Ovary (tissue), 9 donors: Measurements from ENCODE around the gene G3BP1. TPM values are rescaled to one million over a fixed set of nuclear protein-coding genes. Genes with fewer than 3 reads are reported as not detected.

Experiments
- DNase-seq, 5 donors: peaks; one replicate each; pipeline ENCODE4 v3.0.0-alpha.2; 2019 to 2020
- H3K27ac ChIP-seq, 2 donors: fragments of 200-600 bp; one replicate each; pipeline versions ENCODE4 v1.5.1 to v1.8.0; 2019 to 2022
- H3K27me3 ChIP-seq: fragments of 200-600 bp; one replicate; pipeline ENCODE4 v1.8.0; 2022
- H3K36me3 ChIP-seq: fragments of 200-600 bp; sonication (generic); one replicate; pipeline ENCODE4 v1.5.1; 2019
- H3K4me1 ChIP-seq: one replicate; pipeline ENCODE4 v1.8.1; 2013; ENCODE audit warnings: mild to moderate bottlenecking, moderate library complexity; ENCODE audit not compliant: insufficient read depth
- H3K4me3 ChIP-seq: fragments of 200-600 bp; sonication (generic); one replicate; pipeline ENCODE4 v1.5.1; 2017
- H3K9me3 ChIP-seq, 2 donors: fragments of 200-600 bp in 1 of 2; sonication (generic) in 1 of 2; one replicate each; pipeline versions ENCODE4 v1.5.1 to v1.8.1; 2013 to 2019; ENCODE audit warnings: mild to moderate bottlenecking in 1 of 2, moderate library complexity in 1 of 2
- CTCF ChIP-seq, 3 donors: fragments of 450-650 bp in 2 of 3; fragments of 200-600 bp in 1 of 3; IDR thresholded peaks; one replicate each; pipeline versions ENCODE4 v1.5.1 to v1.8.0; 2016 to 2022; ENCODE audit warnings: antibody characterized with exemption in 3 of 3, mild to moderate bottlenecking in 1 of 3
- EP300 ChIP-seq: sonication (generic); formaldehyde crosslinking; IDR thresholded peaks from one replicate; pipeline ENCODE4 v1.6.1; 2017; ENCODE audit warnings: antibody characterized with exemption
- POLR2A ChIP-seq: fragments of 450-650 bp; IDR thresholded peaks from one replicate; pipeline ENCODE4 v1.6.1; 2017; ENCODE audit warnings: antibody characterized with exemption, mild to moderate bottlenecking, moderate library complexity
- WGBS, 3 donors: extraction: QIAGEN DNeasy Blood & Tissue Kit in 1 of 3; methylation state at CpG; one replicate each; pipeline versions ENCODE4 v1.1.5 to v1.1.7; 2013 to 2017; 5-methylcytosine and 5-hydroxymethylcytosine counted together
- intact Hi-C, 4 donors: fragments of 100-400 bp; cut with DNase I; formaldehyde crosslinking; loops; one replicate each; pipeline versions ENCODE4 v1.11.0 to v1.15.1; 2022 to 2023
- polyA plus RNA-seq, 2 donors: library from polyadenylated mRNA; stranded (reverse); fragments of 200-250 nt in 1 of 2; fragments of 350-450 nt in 1 of 2; fragmentation: Illumina TruSeq in 1 of 2; extraction: RNeasy Lipid Tissue Mini Kit (QIAGEN cat#74804) in 1 of 2; gene quantifications; one replicate each; pipeline ENCODE4 v1.2.3, GENCODE V29; 2013 to 2014
- total RNA-seq, 7 donors: library from RNA; depleted of rRNA in 2 of 7; stranded (reverse); fragments of >200 nt in 2 of 7; fragmentation: NEBNext Ultra II Directional in 3 of 7; extraction: Animal tissue kit (Norgen Biotek cat#: 25700) in 3 of 7; gene quantifications; one replicate each; pipeline versions ENCODE4 v1.1.0 to v1.2.4, GENCODE V29; 2016 to 2023
- donor health status: DM: no; HTN: no; CAD: no; lungs with moderate emphysema.
- donor health status: DM: no; HTN: no; CAD: no.
- donor health status: Bipolar disorder and iron deficiency.
- donor health status: DM: yes; HTN: yes; CAD: no.
- donor health status: DM: no; HTN: no; CAD: no.
- donor health status: DM: yes; HTN: yes; CAD: no.

Gene G3BP1
- total and polyA plus RNA-seq, 9 donors: 31.0 to 224 (median 153) TPM

- Histone ChIP-seq H3K27me3 (no peaks in the 10 kb centered on the region), H3K4me3 (no peak overlapping the region), H3K27ac (no peak overlapping the region), H3K9me3 (no peaks in the 10 kb centered on the region), H3K4me1 (peaks cover 4% of the 10 kb centered on the region), H3K36me3 (no peaks in the 10 kb centered on the region)
- no peak for DNase-seq
- 44 to 54% (median 51%) methylated on average over 6 of the region's 6 CpGs for WGBS, 3 donors
- intact Hi-C loops: no loop called here
- TF ChIP-seq EP300: no peak
- no peak for TF ChIP-seq CTCF (IDR thresholded peaks at IDR 0.05)
- TF ChIP-seq POLR2A: no peak
Observed at GRCh38 chr5:151787817-151788216, 16.1 kb downstream of the G3BP1 start.

- Histone ChIP-seq H3K4me1 (no peaks in the 10 kb centered on the region), H3K27me3 (no peaks in the 10 kb centered on the region), H3K9me3 (no peaks in the 10 kb centered on the region), H3K36me3 (no peaks in the 10 kb centered on the region), H3K4me3 (no peak overlapping the region), H3K27ac (no peak overlapping the region)
- no peak for TF ChIP-seq CTCF (IDR thresholded peaks at IDR 0.05)
- TF ChIP-seq POLR2A: no peak
- no peak for TF ChIP-seq EP300
- intact Hi-C loops: no loop called here
- WGBS, 3 donors: 90 to 92% (median 90%) methylated on average over 3 of the region's 3 CpGs
- DNase-seq: no peak
Observed at GRCh38 chr5:151793358-151793757, 21.6 kb downstream of the G3BP1 start.

GRCh38 chr5:151795426-151795825 is 23.7 kb downstream of the G3BP1 start:
- no peak overlapping the region for H3K4me3 ChIP-seq
- TF ChIP-seq CTCF (IDR thresholded peaks at IDR 0.05) (no peak), EP300 (no peak), POLR2A (no peak)
- intact Hi-C loops: no loop called here
- H3K27me3 ChIP-seq: no peaks in the 10 kb centered on the region
- no peak overlapping the region for H3K27ac ChIP-seq
- 85 to 91% (median 86%) methylated on average over 1 of the region's 1 CpG for WGBS, 3 donors
- no peak for DNase-seq
- H3K9me3 ChIP-seq: no peaks in the 10 kb centered on the region
- H3K36me3 ChIP-seq: no peaks in the 10 kb centered on the region
- no peaks in the 10 kb centered on the region for H3K4me1 ChIP-seq

- TF ChIP-seq EP300: no peak
- no peak for TF ChIP-seq CTCF (IDR thresholded peaks at IDR 0.05)
- no peak for TF ChIP-seq POLR2A
- 93 to 96% (median 94%) methylated on average over 3 of the region's 3 CpGs for WGBS, 3 donors
- Histone ChIP-seq H3K9me3 (no peaks in the 10 kb centered on the region), H3K4me1 (no peaks in the 10 kb centered on the region), H3K36me3 (no peaks in the 10 kb centered on the region), H3K4me3 (no peak overlapping the region), H3K27ac (no peak overlapping the region), H3K27me3 (no peaks in the 10 kb centered on the region)
- intact Hi-C loops: no loop called here
- no peak for DNase-seq
Observed at GRCh38 chr5:151798674-151799073, 26.9 kb downstream of the G3BP1 start.

GRCh38 chr5:151799407-151799806 is 27.7 kb downstream of the G3BP1 start:
- Histone ChIP-seq H3K4me3 (no peak overlapping the region), H3K4me1 (no peaks in the 10 kb centered on the region), H3K36me3 (no peaks in the 10 kb centered on the region), H3K27me3 (no peaks in the 10 kb centered on the region), H3K9me3 (no peaks in the 10 kb centered on the region), H3K27ac (no peak overlapping the region)
- 74 to 83% (median 83%) methylated on average over 3 of the region's 3 CpGs for WGBS, 3 donors
- intact Hi-C loops: no loop called here
- TF ChIP-seq CTCF (IDR thresholded peaks at IDR 0.05): no peak
- TF ChIP-seq EP300: no peak
- no peak for TF ChIP-seq POLR2A
- no peak for DNase-seq
